ENCODE data around the gene KTN1. TPM values are rescaled to one million over a fixed set of nuclear protein-coding genes. Genes with fewer than 3 reads are reported as not detected.

Gene KTN1
- total and polyA plus RNA-seq, 9 donors, result 84.4 to 144 (median 118) TPM

GRCh38 chr14:55638665-55639064, 58.7 kb downstream of the KTN1 start:
- no peak overlapping the region for H3K4me3 ChIP-seq
- no peak overlapping the region for H3K27ac ChIP-seq
- no peak for DNase-seq
- H3K36me3 ChIP-seq, result no peaks in the 10 kb centered on the region
- no peaks in the 10 kb centered on the region for H3K9me3 ChIP-seq
- TF ChIP-seq POLR2A (IDR thresholded peaks at IDR 0.05) (no peak), CTCF (IDR thresholded peaks at IDR 0.05) (no peak), EP300 (IDR thresholded peaks at IDR 0.05) (no peak)
- H3K4me1 ChIP-seq (ENCODE audit: insufficient read depth), result no peaks in the 10 kb centered on the region
- no peaks in the 10 kb centered on the region for H3K27me3 ChIP-seq
- WGBS, 3 donors, result 83 to 88% (median 87%) methylated on average over 1 of the region's 1 CpG
- intact Hi-C loops (cut with DNase I), result no loop called here

- H3K36me3 ChIP-seq, result no peaks in the 10 kb centered on the region
- DNase-seq, result no peak
Observed at GRCh38 chr14:55641290-55641689, 61.3 kb downstream of the KTN1 start.

GRCh38 chr14:55641954-55642353, 61.9 kb downstream of the KTN1 start:
- no peak for DNase-seq
- no peaks in the 10 kb centered on the region for H3K36me3 ChIP-seq
- no peaks in the 10 kb centered on the region for H3K9me3 ChIP-seq
- no peak overlapping the region for H3K4me3 ChIP-seq
- H3K27me3 ChIP-seq, result no peaks in the 10 kb centered on the region
- intact Hi-C loops (cut with DNase I), result no loop called here
- H3K4me1 ChIP-seq (ENCODE audit: insufficient read depth), result no peaks in the 10 kb centered on the region
- H3K27ac ChIP-seq, result no peak overlapping the region
- TF ChIP-seq POLR2A (IDR thresholded peaks at IDR 0.05) (no peak), EP300 (IDR thresholded peaks at IDR 0.05) (no peak)

More at GRCh38 chr14:55641290-55641689, 61.3 kb downstream of the KTN1 start:
- Histone ChIP-seq H3K9me3 (no peaks in the 10 kb centered on the region), H3K4me3 (no peak overlapping the region), H3K27ac (no peak overlapping the region), H3K4me1 (ENCODE audit: insufficient read depth) (no peaks in the 10 kb centered on the region), H3K27me3 (no peaks in the 10 kb centered on the region)
- TF ChIP-seq POLR2A (IDR thresholded peaks at IDR 0.05) (no peak), CTCF (IDR thresholded peaks at IDR 0.05) (no peak), EP300 (IDR thresholded peaks at IDR 0.05) (no peak)
- intact Hi-C loops (cut with DNase I), result no loop called here

- H3K27me3 ChIP-seq, result no peaks in the 10 kb centered on the region
- TF ChIP-seq EP300 (IDR thresholded peaks at IDR 0.05) (no peak), CTCF (IDR thresholded peaks at IDR 0.05) (no peak), POLR2A (IDR thresholded peaks at IDR 0.05) (no peak)
- H3K4me3 ChIP-seq, result no peak overlapping the region
- H3K36me3 ChIP-seq, result no peaks in the 10 kb centered on the region
- H3K4me1 ChIP-seq (ENCODE audit: insufficient read depth), result no peaks in the 10 kb centered on the region
- no peak overlapping the region for H3K27ac ChIP-seq
- intact Hi-C loops (cut with DNase I), result no loop called here
- H3K9me3 ChIP-seq, result no peaks in the 10 kb centered on the region
- DNase-seq, result no peak
- WGBS, 3 donors, result 66 to 73% (median 70%) methylated on average over 1 of the region's 1 CpG
Observed at GRCh38 chr14:55645145-55645544, 65.1 kb downstream of the KTN1 start.

GRCh38 chr14:55645845-55646832, 66.1 kb downstream of the KTN1 start:
- H3K27me3 ChIP-seq, result no peaks in the 10 kb centered on the region
- intact Hi-C loops (cut with DNase I), result no loop called here
- TF ChIP-seq EP300 (IDR thresholded peaks at IDR 0.05) (no peak), CTCF (IDR thresholded peaks at IDR 0.05) (no peak), POLR2A (IDR thresholded peaks at IDR 0.05) (no peak)
- no peak overlapping the region for H3K4me3 ChIP-seq
- DNase-seq, result no peak
- no peaks in the 10 kb centered on the region for H3K4me1 ChIP-seq (ENCODE audit: insufficient read depth)
- no peaks in the 10 kb centered on the region for H3K36me3 ChIP-seq
- H3K9me3 ChIP-seq, result no peaks in the 10 kb centered on the region
- H3K27ac ChIP-seq, result no peak overlapping the region
- 94 to 98% (median 98%) methylated on average over 2 of the region's 2 CpGs for WGBS, 3 donors

Measured in ovary (tissue), 9 donors.